Activated naive CD4-positive, alpha-beta T cell treated with anti-CD3 and anti-CD28 coated beads, Interleukin-2, amount 50 U/mL, for 16 hours (primary cell): ENCODE results near the gene PAX3.
"Not testable (repeated sequence)": the region's sequence is repeated elsewhere in the genome, so short reads cannot be mapped to it uniquely, and the experiment has no call there.

Source experiments
- DNase-seq: peaks from one replicate; pipeline ENCODE4 v3.0.0-alpha.2; 2020

PAX3 gene

DNA sequence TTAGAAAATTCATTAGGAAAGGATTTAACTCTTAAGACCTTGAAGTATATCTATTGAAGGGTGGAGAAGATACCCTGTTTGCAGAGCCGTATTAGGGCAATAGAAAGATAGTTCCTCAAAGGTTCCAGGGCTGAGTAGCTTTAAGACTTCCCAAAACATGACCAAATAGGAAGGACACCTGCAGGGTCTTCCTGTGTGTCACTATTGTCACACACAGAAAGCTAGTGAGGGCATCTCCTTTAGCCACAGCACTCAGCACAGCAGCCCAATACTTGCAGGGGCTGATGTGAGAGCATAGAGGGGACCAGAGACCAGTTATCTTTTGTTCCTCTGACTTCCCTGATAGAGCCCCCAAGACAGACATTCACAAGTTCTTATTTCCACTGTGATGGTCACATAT lies 93.7 kb downstream of the PAX3 start:
- no peak for DNase-seq

DNA sequence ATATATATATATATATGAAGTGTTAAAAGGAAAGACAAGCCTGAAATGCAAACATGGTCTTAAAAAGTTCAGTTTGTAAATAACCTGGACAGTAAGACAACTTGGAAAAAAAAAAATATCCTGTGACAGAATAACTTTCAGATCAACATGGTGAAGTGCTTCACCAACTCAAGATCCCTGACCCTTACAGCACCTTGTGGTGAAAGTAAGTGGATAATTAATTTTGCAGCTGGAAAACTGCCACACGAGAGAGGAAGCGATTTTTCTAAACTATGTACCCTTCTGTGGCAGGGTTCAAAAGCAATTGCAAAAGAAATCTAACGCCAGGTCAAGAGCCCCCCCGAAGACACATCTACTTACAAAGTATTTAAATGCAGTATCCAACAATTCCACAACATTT lies 95.8 kb downstream of the PAX3 start:
- no peak for DNase-seq

DNA sequence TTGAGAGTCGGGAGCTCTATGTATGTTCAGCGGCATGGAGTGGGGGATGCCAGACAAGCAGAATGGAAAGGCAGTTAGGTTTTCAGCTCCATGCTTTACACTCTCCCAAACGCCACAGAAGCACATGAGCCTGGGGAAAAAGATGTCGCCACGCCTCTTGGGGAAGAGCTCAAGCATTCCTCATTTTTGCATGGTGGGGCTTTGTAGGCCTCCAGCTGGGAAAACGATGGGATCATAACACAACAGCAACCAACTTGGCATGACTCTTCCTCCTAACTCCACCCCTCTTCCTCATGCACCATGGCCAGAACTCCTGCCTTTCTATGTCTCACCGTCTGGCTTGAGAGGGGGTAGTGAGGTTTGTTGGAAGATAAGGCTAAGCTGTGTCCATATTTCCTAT lies 102.6 kb downstream of the PAX3 start:
- DNase-seq = no peak

DNA sequence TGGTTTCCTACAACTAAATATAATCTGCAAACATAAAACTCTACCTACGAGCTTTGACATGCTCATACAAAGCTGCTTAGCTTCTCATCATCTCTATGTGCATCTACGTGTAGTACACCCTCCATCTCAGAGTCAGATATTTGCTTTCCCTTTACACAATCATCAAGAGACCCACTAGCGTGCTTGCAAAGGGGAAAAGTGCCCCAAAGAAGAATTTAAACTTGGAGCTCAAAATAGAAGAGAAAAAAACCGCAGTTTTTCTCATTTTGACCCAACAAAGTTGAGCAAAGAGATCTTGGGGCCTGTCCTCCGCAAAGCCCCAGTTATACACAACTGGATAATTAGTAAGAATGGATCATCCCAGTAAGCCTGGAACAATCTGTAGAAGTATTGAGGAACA lies 104.1 kb downstream of the PAX3 start:
- DNase-seq = no peak

DNA sequence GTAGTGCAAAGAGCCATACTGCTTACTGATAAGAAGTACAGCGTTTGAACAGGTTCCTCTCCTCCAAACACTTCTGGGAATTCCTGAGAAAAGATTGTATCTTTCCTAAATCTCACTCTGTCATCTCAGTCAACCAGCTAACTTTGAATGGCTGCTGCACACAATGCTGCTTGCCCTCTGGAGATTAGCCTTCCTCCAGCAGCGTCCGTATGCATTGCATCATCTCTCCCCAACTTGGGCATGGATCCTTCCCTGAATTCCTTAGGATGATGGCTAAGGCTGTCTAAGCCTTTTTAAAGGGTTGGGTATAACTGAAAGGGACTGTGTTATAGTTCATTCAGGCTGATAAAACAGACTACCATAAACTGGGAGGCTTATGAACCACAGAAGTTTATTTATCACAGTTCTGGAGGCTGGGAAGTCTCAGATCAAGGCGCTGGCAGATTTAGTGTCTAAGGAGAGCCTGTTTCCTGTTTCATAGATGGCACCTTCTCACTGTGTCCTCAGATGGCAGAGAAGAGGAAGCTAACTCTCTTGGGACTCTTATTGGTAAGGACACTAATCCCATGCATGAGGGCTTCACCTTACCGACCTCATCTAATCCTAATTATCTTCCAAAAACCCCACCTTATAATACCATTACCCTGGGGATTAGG lies 105.3 kb downstream of the PAX3 start:
- no peak for DNase-seq

DNA sequence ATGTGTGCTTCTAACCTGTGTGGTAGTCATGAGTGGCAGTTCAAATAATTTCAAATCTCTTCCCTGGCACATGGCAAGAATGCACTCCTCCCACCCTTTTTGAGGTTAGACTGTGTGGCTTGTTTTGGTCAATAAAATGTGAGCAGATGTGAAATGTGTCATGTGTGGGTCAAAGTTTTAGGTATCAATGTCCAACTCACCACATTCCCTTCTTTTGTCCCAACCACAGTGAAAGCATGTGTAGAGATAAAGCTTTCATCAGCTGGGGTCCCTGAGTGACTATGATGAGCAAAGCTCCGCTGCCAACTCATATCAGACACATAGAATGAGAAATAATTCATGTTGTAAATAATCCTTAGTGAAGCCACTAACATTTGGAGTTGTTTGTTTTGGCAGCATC lies 118.2 kb downstream of the PAX3 start:
- DNase-seq = no peak

DNA sequence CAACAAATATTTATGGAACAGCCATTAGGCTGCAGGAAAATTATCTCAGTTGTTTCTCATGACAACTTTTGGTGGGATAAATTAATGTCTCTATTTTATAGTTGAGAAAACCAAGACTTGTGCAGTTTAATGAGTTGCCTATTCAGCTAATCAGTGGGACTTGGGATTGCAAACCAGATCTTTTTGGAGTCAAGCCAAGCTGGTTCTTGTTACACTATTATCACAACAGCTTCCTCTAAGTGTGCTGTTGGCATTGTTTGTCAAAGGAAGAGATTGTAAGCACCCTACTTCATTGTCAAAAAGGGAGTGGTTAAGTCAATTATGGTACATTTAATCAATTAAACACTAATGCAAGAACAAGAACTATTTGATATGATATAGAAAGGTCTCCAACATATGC lies 119.2 kb downstream of the PAX3 start:
- no peak for DNase-seq

DNA sequence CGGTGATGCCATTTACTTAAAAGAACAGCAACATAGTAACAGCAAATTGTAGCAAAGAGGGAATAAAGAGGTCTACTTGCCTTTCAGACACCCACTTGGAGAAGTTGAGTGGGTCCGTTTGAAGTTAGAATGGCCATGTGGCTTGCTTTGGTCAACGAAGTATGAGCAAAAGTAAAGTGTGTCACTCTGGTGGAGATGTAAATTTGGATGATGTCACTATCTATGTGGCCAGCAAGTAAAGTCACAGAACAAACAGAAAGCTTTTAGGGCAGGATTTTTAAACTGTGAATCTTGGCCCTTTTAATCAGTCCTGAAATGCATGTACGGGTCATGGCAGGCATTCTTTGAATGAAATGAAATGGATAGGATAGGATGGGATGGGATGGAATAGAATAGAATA lies 120.3 kb downstream of the PAX3 start:
- DNase-seq = no peak

DNA sequence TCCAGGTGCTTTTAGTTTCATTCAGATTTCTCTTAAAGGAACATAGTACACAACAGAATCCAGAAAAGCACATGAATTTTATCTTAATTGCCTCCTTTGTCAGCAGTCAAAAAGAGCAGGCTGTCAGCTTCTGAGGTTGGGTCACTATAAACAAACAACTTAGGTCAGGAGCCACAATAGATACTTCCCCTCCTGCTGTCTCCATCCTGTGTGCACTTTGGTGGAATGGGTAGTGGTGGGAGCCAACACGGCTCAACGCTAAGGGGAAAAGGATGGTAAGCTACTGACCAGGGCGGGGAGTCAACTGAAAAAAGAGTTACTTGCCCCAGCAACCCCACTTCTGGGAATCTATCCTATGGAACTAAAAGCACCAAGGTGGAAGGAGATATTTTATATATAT lies 121.9 kb downstream of the PAX3 start:
- no peak for DNase-seq

DNA sequence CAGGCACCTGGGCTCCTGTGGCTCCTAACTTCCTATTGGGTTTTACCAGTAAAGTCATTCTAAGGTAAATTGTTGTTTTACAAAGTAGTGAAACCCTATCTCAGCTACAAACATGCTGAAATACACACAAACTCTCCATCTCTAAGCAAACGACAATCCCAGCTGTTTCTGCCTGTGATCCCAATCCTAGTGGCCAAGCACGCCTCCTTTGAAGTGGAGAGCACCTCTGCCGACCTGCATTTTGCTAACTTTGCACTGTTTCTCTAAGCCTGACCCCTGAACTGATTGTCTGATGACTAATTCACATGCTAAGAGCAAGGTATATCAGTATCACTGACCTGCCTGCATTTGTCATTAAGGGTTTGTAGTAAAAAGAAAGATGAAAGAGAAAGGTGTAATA lies 124.3 kb downstream of the PAX3 start:
- DNase-seq = no peak

DNA sequence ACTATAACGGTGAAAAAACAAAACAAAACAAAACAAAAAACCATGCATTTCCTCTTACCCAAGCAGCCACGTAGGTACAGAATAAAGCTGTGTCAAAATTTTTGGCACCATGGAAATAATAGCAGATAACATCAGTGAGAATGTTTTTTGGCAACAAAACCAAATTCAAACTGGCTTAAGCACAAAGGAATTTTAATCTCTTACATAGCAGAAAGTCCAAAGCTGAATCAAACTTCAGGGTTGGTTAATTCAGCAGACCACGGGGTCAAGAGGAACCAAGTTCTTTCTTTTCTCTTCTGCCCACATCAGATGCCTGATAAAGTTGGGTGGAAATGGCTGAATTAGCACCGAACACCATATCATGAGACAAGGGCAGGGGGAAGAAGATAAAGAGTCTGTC lies 129.5 kb downstream of the PAX3 start:
- no peak for DNase-seq

DNA sequence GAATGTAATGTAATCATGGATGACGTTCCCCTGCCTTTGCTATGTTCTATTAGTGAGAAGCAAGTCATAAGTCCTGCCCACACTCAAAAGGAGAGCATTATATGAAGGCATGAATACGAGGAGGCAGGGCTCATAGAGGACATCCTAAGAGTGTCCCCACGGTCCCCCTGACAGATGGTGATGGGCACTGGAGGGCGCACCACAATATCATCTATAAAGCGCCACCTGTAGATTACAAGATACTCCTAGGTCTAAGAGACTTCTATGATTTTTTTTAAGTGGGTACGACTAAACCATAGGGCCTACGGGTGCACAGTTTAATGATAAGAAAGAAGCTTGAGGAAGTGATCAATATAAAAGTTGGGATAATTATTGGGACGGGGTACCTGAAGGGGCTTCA lies 131.0 kb downstream of the PAX3 start:
- DNase-seq = no peak

DNA sequence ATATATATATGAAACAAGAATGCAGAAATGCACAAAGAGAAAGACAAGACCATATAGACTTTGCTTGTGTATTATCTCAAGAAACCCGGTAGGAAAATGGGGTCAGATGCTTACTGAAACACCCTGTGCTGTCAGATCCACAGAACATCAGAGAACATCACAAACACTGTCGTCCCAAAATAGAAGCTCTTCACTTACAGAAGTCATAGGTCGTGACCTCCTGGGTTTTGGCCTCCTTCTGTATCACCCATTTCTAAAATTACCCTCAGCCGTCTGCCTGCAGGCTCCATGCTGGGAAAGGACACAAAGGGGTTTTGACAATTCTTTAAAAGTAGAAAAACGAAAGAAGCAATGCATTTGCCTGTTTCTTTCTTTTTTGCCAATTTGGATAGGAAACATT lies 137.9 kb downstream of the PAX3 start:
- DNase-seq = no peak

DNA sequence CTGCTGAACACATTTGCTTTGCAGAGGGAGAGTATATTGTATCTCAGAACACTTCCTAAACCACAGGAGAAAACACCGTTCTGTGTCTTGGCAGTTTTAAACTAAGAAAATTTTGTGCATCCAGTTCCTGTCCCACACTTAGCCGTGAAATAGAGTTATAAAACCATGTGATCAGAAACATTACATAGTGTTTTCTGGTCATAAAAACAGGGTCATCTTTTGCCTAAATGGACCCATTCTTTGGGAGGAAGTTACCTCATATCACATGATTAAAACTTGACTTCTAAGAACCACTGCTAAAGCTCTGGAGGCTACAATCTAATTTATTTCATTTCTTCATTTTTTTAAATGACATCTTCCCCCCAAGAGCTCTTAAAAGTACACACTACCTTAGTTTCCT lies 138.7 kb downstream of the PAX3 start:
- DNase-seq = no peak

DNA sequence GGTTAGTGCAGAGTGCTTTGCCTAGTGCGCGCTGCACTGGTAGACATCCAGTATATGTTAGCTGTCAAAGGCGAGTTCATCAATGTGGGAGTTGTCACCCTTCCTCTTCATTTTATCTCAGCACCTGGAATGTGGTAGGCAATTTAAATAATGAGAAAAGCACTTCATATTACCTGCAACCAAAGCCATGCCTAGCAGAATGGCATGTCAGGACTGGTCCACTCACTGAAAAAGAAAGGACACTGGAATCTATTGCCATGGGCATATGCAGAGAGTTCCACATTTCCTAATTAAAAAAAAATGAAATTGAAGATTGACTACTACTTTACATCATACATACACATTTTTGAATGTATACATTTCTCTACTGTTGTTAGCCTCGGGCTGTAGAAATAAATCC lies 139.6 kb downstream of the PAX3 start:
- no peak for DNase-seq

DNA sequence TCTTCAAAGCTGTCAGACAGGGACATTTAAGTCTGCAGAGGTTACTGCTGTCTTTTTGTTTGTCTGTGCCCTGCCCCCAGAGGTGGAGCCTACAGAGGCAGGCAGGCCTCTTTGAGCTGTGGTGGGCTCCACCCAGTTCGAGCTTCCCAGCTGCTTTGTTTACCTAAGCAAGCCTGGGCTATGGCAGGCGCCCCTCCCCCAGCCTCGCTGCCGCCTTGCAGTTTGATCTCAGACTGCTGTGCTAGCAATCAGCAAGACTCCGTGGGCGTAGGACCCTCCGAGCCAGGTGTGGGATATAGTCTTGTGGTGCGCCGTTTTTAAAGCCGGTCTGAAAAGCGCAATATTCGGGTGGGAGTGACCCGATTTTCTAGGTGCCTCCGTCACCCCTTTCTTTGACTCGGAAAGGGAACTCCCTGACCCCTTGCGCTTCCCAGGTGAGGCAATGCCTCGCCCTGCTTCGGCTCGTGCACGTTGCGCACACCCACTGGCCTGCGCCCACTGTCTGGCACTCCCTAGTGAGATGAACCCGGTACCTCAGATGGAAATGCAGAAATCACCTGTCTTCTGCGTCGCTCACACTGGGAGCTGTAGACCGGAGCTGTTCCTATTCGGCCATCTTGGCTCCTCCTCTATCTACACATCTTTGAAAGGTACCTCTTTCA lies 143.7 kb downstream of the PAX3 start:
- not testable (repeated sequence) for DNase-seq
